B cell (primary cell): ENCODE measurements around the gene GGACT. TPM values are rescaled to one million over a fixed set of nuclear protein-coding genes. Genes with fewer than 3 reads are reported as not detected.

ENCODE experiments used
- ATAC-seq: fragments of 200-7000 bp; cut with Tn5 transposase; one replicate; pipeline ENCODE4 v1.10.0; 2021; ENCODE audit warnings: low read depth, mild to moderate bottlenecking, moderate number of reproducible peaks, moderate library complexity
- CTCF ChIA-PET: fragments of 350-600 bp; sonication (Branson Sonifier 250); formaldehyde crosslinking; loops from one replicate; lab custom pipeline; 2021; ENCODE audit warnings: antibody characterized with exemption, inconsistent platforms; lab: Charles Lee
- POLR2A ChIA-PET: fragments of 350-600 bp; sonication (Branson Sonifier 250); formaldehyde crosslinking; loops from one replicate; lab custom pipeline; 2021; ENCODE audit warnings: antibody characterized with exemption; lab: Charles Lee
- DNase-seq: peaks from one replicate; pipeline ENCODE4 v3.0.0; 2013
- H2AFZ ChIP-seq: 2 replicates; pipeline ENCODE4 v1.6.1; 2012; ENCODE audit warnings: mild to moderate bottlenecking, low read depth, low read length; ENCODE audit not compliant: insufficient read depth, poor library complexity, severe bottlenecking
- H3K27ac ChIP-seq, 2 donors: 1 replicate in 1 of 2; 2 replicates in 1 of 2; pipeline ENCODE4 v1.5.1; 2012 to 2013; ENCODE audit warnings: low read length in 2 of 2, mild to moderate bottlenecking in 2 of 2, moderate library complexity in 1 of 2
- H3K27me3 ChIP-seq, 4 experiments: fragments of 200-600 bp in 1 of 4; sonication (generic) in 1 of 4; replicated peaks in 1 of 4; 1 replicate in 2 of 4; 2 replicates in 2 of 4; pipeline versions ENCODE4 v1.6.1 to v1.7.0; 2013 to 2016; ENCODE audit warnings: low read length in 3 of 4, mild to moderate bottlenecking in 2 of 4, mixed read lengths in 1 of 4, moderate library complexity in 1 of 4; ENCODE audit not compliant: insufficient read depth in 4 of 4, control insufficient read depth in 3 of 4; ENCODE audit errors: control extremely low read depth in 1 of 4
- H3K36me3 ChIP-seq, 2 experiments: replicated peaks in 1 of 2; 1 replicate in 1 of 2; 2 replicates in 1 of 2; pipeline versions ENCODE4 v1.6.1 to v1.7.1; 2013; ENCODE audit warnings: low read length in 1 of 2; ENCODE audit not compliant: insufficient read depth in 2 of 2, control insufficient read depth in 1 of 2; ENCODE audit errors: control extremely low read depth in 1 of 2, extremely low read depth in 1 of 2
- H3K4me1 ChIP-seq, 2 donors: fragments of 200-600 bp in 1 of 2; sonication (generic) in 1 of 2; 1 replicate in 1 of 2; 2 replicates in 1 of 2; pipeline versions ENCODE4 v1.5.1 to v1.6.1; 2013 to 2017; ENCODE audit warnings: low read length in 2 of 2; ENCODE audit not compliant: control insufficient read depth in 2 of 2, insufficient read depth in 2 of 2
- H3K4me2 ChIP-seq: replicated peaks from 2 replicates; pipeline ENCODE3; 2012; ENCODE audit warnings: mild to moderate bottlenecking, low read depth, low read length; ENCODE audit not compliant: poor library complexity, severe bottlenecking
- H3K4me3 ChIP-seq, 5 experiments: fragments of 200-600 bp in 1 of 5; sonication (generic) in 1 of 5; 1 replicate in 3 of 5; 2 replicates in 2 of 5; pipeline versions ENCODE4 v1.5.1 to v1.7.0; 2011 to 2016; ENCODE audit warnings: low read length in 4 of 5, mild to moderate bottlenecking in 4 of 5, low read depth in 2 of 5, control low read depth in 1 of 5, moderate library complexity in 1 of 5; ENCODE audit not compliant: insufficient read depth in 1 of 5; ENCODE audit errors: control extremely low read depth in 1 of 5, extremely low read depth in 1 of 5
- H3K79me2 ChIP-seq: fragments of 200-600 bp; sonication (generic); one replicate; pipeline ENCODE4 v1.6.0; 2016; ENCODE audit warnings: low read length; ENCODE audit not compliant: control insufficient read depth, insufficient read depth
- H3K9ac ChIP-seq: fragments of 200-600 bp; sonication (generic); 2 replicates; pipeline ENCODE4 v1.6.1; 2017; ENCODE audit warnings: mild to moderate bottlenecking, low read length, moderate library complexity
- H3K9me3 ChIP-seq, 3 donors: one replicate each; pipeline versions ENCODE4 v1.6.1 to v1.7.1; 2013; ENCODE audit warnings: low read length in 2 of 3; ENCODE audit not compliant: control insufficient read depth in 2 of 3, insufficient read depth in 1 of 3; ENCODE audit errors: control extremely low read depth in 1 of 3
- H4K20me1 ChIP-seq: 2 replicates; pipeline ENCODE4 v1.6.0; 2012; ENCODE audit warnings: mild to moderate bottlenecking, low read length; ENCODE audit not compliant: insufficient read depth, control insufficient read depth, poor library complexity, severe bottlenecking
- H3K27ac Mint-ChIP-seq: one replicate; pipeline ENCODE4 v1.8.0; 2021; ENCODE audit warnings: mixed read lengths
- H3K27me3 Mint-ChIP-seq: one replicate; pipeline ENCODE4 v1.8.0; 2021; ENCODE audit warnings: mixed read lengths
- H3K4me1 Mint-ChIP-seq: one replicate; pipeline ENCODE4 v1.8.0; 2021; ENCODE audit warnings: mixed read lengths
- H3K4me3 Mint-ChIP-seq: one replicate; pipeline ENCODE4 v1.8.0; 2021; ENCODE audit warnings: mixed read lengths
- H3K9me3 Mint-ChIP-seq: one replicate; pipeline ENCODE4 v1.8.0; 2022; ENCODE audit warnings: mixed read lengths; ENCODE audit not compliant: insufficient read depth
- EZH2 ChIP-seq: IDR thresholded peaks from 2 replicates; pipeline ENCODE4 v1.6.1; 2012; ENCODE audit warnings: borderline replicate concordance, low read depth, mild to moderate bottlenecking, moderate library complexity, low read length; ENCODE audit not compliant: insufficient read depth, poor library complexity, severe bottlenecking
- WGBS: methylation state at CpG from one replicate; pipeline ENCODE4 v1.1.5; 2013; ENCODE audit warnings: missing lambda C conversion rate; ENCODE audit not compliant: insufficient coverage; 5-methylcytosine and 5-hydroxymethylcytosine counted together
- intact Hi-C: fragments of 100-400 bp; cut with micrococcal nuclease; formaldehyde crosslinking; loops from one replicate; pipeline ENCODE4 v1.10.0; 2022
- polyA plus RNA-seq: library from polyadenylated mRNA; depleted of rRNA; stranded (reverse); fragments of >200 nt; gene quantifications from 2 replicates; pipeline ENCODE4 v1.2.3, GENCODE V29; 2012
- total RNA-seq, 2 donors: library from RNA; stranded (reverse); fragments of 120-200 nt in 1 of 2; gene quantifications; 1 replicate in 1 of 2; 2 replicates in 1 of 2; pipeline versions ENCODE4 v1.2.3 to v1.2.4, GENCODE V29; 2013 to 2022
- TF ChIP-seq, protein P1 (sequence below): fragments of 200-600 bp; IDR thresholded peaks from one replicate; pipeline ENCODE4 v1.8.0; 2022; ENCODE audit warnings: antibody characterized with exemption, mild to moderate bottlenecking

Gene GGACT
- total and polyA plus RNA-seq, 2 donors (not counting 1 experiment from before 2014, with no cell fraction given) = 3.2 to 3.5 TPM

DNA sequence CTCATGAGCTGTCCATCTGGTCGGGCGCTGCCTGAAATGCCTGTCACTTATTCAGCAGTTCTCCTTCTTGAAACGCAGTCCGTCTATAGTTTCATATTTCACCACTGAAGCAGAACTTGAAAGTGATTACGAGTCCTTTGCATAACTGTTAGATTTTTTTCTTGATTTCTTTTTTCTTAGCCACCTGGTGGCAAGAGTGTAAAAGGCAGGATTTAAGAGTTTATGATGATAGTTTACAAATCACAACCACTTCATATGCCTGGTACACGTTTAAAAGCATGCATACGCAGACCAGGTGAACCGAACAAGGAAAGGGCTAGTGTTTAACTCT is 45.8 kb downstream of the GGACT start:
- Histone ChIP-seq H3K27ac (no peak overlapping the region), H3K9me3 (no peaks in the 10 kb centered on the region), H3K4me3 (no peak overlapping the region), H3K27me3 (no peaks in the 10 kb centered on the region), H3K9ac (no peak overlapping the region), H3K4me1 (peaks cover 3 to 6% of the 10 kb centered on the region in 2 donors), H2AFZ (no peak overlapping the region), H3K79me2 (no peaks in the 10 kb centered on the region), H4K20me1 (no peaks in the 10 kb centered on the region), H3K4me2 (peak overlapping the region; percentile 42), H3K36me3 (no peaks in the 10 kb centered on the region)
- H3K27me3 Mint-ChIP-seq = no peaks in the 10 kb centered on the region
- WGBS = no CpG with 5 or more reads among the region's 8 CpGs
- ATAC-seq (no peak), DNase-seq (peak; percentile 55)
- H3K27ac Mint-ChIP-seq = no peak overlapping the region
- no peaks in the 10 kb centered on the region for H3K9me3 Mint-ChIP-seq
- TF ChIP-seq EZH2 = no peak
- TF ChIP-seq, protein P1, sequence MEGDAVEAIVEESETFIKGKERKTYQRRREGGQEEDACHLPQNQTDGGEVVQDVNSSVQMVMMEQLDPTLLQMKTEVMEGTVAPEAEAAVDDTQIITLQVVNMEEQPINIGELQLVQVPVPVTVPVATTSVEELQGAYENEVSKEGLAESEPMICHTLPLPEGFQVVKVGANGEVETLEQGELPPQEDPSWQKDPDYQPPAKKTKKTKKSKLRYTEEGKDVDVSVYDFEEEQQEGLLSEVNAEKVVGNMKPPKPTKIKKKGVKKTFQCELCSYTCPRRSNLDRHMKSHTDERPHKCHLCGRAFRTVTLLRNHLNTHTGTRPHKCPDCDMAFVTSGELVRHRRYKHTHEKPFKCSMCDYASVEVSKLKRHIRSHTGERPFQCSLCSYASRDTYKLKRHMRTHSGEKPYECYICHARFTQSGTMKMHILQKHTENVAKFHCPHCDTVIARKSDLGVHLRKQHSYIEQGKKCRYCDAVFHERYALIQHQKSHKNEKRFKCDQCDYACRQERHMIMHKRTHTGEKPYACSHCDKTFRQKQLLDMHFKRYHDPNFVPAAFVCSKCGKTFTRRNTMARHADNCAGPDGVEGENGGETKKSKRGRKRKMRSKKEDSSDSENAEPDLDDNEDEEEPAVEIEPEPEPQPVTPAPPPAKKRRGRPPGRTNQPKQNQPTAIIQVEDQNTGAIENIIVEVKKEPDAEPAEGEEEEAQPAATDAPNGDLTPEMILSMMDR = peak; percentile 63
- H3K4me3 Mint-ChIP-seq = no peak overlapping the region
- CTCF ChIA-PET = interaction anchor here (0.7 to 1.7 kb wide), 4 partner anchors 12 to 887 kb away, joined by 3 to 4 read pairs (median 3); no protein-coding TSS in a partner anchor
- intact Hi-C loops = no loop called here
- peaks cover 7% of the 10 kb centered on the region for H3K4me1 Mint-ChIP-seq
- POLR2A ChIA-PET = no interaction called here

DNA sequence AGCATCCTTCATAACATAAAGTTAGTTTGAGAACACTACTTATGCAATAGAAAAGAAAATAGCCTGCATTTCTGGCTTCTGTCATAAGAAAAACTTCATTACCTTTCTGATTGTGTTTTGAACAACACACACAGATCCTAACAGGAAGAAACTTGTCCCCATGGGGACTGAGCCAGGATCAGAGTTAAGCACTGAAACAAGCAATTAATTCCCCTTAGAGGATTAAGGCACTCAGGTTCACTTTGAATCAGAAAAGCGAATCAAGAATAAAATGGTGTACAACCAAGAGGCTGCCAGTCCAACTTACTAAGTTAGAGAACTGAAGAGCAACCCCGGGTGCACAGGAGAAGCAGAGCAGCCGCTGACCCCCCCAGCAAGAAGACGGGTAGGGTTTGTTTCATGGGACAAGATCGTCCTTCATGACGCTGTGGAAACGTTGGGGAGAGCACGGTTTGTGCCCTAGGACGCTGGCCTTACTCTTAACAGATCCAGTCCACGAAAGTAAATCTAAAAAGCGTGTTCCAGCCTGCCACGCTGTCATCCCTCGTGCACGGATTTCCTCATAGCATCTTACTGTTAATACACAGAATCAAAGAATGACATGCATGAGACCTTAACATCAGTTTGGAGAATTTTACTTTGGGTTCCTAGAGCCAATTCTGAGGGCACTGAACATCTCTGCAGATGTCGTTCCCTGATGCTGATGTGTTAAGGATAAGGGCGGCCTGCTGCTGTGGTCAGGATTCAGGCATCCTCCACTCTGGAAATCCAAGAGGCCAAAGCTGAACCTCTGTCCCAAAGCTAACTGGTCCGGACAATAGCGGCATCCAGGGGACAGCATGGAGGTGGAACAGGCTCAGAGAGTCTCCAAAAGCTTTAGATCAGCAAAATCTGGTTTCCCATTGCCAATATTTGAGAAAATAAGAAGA is 46.4 kb downstream of the GGACT start:
- no peaks in the 10 kb centered on the region for H4K20me1 ChIP-seq
- Mint-ChIP-seq H3K4me1 (peaks cover 7% of the 10 kb centered on the region), H3K27ac (no peak overlapping the region), H3K9me3 (no peaks in the 10 kb centered on the region), H3K27me3 (no peaks in the 10 kb centered on the region), H3K4me3 (no peak overlapping the region)
- H3K9ac ChIP-seq = no peak overlapping the region
- no peaks in the 10 kb centered on the region for H3K27me3 ChIP-seq
- no peak overlapping the region for H3K4me3 ChIP-seq
- peak overlapping the region; percentile 42 for H3K4me2 ChIP-seq
- CTCF ChIA-PET = interaction anchor here (0.8 to 1.7 kb wide), 3 partner anchors 12 to 886 kb away, joined by 3 to 4 read pairs (median 3); no protein-coding TSS in a partner anchor
- peaks cover 3 to 6% of the 10 kb centered on the region in 2 donors for H3K4me1 ChIP-seq
- no peak for TF ChIP-seq EZH2
- POLR2A ChIA-PET = no interaction called here
- H3K36me3 ChIP-seq = no peaks in the 10 kb centered on the region
- no peak overlapping the region for H3K27ac ChIP-seq
- WGBS = 95% methylated on average over 18 of the region's 18 CpGs
- no peaks in the 10 kb centered on the region for H3K79me2 ChIP-seq
- no peaks in the 10 kb centered on the region for H3K9me3 ChIP-seq
- ATAC-seq = no peak
- no peak for DNase-seq
- intact Hi-C loops = no loop called here
- H2AFZ ChIP-seq = no peak overlapping the region
